Measurements from ENCODE around the gene MTFR1L. TPM values are rescaled to one million over a fixed set of nuclear protein-coding genes. Genes with fewer than 3 reads are reported as not detected.

The MTFR1L gene
- 23.0 to 26.4 TPM (median 25.5 TPM) in 5 replicates for total RNA-seq (2022; extraction: Qiagen RNA extraction; ENCODE audit: low read depth)

DNA sequence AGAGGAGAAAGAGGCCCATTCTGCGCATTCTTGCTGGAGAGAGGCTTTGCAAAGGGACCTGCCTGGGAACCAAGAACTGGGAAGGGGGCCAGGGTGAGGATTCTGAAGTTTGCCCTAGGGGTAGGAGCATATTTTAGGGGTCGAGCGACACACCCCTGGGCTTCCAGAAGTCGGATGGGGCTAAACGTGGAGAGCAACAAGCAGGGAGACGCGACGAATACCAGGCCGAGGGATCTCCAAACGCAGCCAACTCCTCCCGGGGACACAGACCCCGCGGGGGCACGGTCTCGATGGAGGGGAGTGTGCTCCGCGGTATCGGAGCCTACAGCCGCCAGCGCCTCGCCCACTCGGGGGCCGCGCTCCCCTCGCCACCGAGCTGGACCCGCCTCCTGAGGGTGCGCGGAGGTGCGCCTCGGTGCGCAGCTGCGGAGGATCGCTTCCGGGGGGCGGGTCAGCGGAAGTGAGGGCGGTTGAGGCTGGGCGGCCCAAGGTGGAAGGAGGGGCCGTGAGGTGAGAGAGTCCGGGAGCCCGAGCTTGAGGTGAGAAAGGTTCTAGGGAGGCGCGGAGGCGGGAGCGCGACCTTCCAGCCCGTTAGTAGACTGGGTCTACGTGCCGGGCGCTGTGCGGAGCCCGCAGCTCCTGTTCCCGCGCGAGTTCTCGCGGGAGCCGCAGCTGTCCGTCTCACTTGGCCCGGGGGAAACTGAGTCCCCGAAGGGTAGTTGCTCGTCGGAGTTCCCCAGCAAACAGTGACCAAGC, at the start of gene MTFR1L:
Gene MTFR1L (plus strand): TSS at position 464 of the 756 bp plus-strand sequence. CDS start 3,151 bp downstream, outside the sequence.

GRCh38 chr1:25799935-25800702, 19.6 kb upstream of the MTFR1L start, which contains the start of gene SELENON:
Gene SELENON, plus strand, starts transcription at chr1:25800193. Its CDS starts 38 bp downstream, at chr1:25800231.

DNA sequence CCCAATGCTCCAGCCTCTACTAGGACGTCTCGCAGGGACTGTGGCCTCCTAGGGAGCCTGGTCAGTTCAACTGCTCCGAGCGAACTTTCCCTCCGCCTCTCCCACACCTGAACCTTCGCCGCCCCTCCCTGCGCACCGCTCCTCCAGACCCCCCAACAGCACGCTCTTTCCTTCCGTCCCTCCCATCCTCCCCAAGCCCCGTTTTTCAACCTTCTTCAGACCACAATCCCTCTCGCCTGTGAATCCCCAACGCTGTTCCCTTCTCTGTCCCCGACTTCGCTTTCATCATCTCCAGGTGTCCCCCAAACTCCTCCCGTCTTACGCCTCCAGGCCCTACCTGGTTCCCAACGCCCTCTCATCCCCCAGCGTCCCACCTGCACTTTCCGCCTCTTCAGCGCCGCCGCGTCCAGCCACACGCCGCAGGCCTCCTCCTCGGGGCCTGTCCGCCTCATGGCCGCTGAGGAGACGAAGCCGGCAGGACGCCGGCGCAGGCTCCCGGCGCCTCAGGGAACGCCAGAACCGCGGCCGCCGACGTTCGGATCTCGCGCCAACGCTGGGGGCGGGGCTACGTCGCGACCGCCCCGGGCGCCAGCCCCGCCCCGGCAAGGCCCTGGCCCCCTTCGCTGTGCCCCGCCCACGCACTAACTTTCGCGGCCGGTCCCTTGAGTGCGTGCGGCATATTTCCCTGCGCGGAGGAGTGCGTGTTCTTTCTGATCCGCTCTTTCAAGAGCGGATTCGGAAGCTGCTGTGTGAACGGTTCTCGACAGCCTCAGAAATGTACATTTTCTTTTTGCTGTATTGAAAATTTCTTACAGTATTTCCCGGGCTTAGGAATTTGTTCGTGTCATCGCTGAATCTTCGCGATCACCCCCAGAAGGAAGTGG, 39.4 kb downstream of the MTFR1L start, which contains the start of gene AUNIP:
Gene AUNIP (minus strand): TSS at position 552 of the 884 bp plus-strand sequence. CDS start 100 bp downstream, at position 452.

GRCh38 chr1:25875154-25875855, 55.6 kb downstream of the MTFR1L start, which contains the start of gene PAQR7:
Gene PAQR7, minus strand, starts transcription at chr1:25875708. Its CDS starts 11,869 bp downstream, at chr1:25863839.

Other genes starting within 250 kb of the MTFR1L start
- 0.09 to 0.63 TPM (median 0.34 TPM) in 5 replicates for gene MAN1C1, start 203.2 kb upstream of the MTFR1L start, total RNA-seq (2022; extraction: Qiagen RNA extraction; ENCODE audit: low read depth)
- gene SELENON, start 19.8 kb upstream of the MTFR1L start, total RNA-seq (2022; extraction: Qiagen RNA extraction; ENCODE audit: low read depth), result 50.6 to 71.3 TPM (median 61.3 TPM) in 5 replicates
- gene AUNIP, start 39.5 kb downstream of the MTFR1L start, total RNA-seq (2022; extraction: Qiagen RNA extraction; ENCODE audit: low read depth), result 7.1 to 10.4 TPM (median 8.3 TPM) in 5 replicates
- 4.5 to 7.4 TPM (median 6.7 TPM) in 5 replicates for gene PAQR7, start 55.8 kb downstream of the MTFR1L start, total RNA-seq (2022; extraction: Qiagen RNA extraction; ENCODE audit: low read depth)
- gene STMN1, start 86.5 kb downstream of the MTFR1L start, total RNA-seq (2022; extraction: Qiagen RNA extraction; ENCODE audit: low read depth), result 212 to 300 TPM (median 222 TPM) in 5 replicates
- gene PAFAH2, start 178.1 kb downstream of the MTFR1L start, total RNA-seq (2022; extraction: Qiagen RNA extraction; ENCODE audit: low read depth), result 5.5 to 8.8 TPM (median 6.9 TPM) in 5 replicates
- gene EXTL1, start 201.8 kb downstream of the MTFR1L start, total RNA-seq (2022; extraction: Qiagen RNA extraction; ENCODE audit: low read depth), result 0.05 TPM in 1 of 5 replicates, not detected in the others
- gene SLC30A2, start 226.2 kb downstream of the MTFR1L start, total RNA-seq (2022; extraction: Qiagen RNA extraction; ENCODE audit: low read depth), result 0.09 to 0.31 TPM (median 0.25 TPM) in 5 replicates
- gene TRIM63, start 247.7 kb downstream of the MTFR1L start, total RNA-seq (2022; extraction: Qiagen RNA extraction; ENCODE audit: low read depth), result 0.43 to 0.85 TPM (median 0.60 TPM) in 5 replicates

Measured in A549 treated with ZK216348 at 1 μM for 4 hours (cell line).